GM18519 (cell line): Measurements from ENCODE around the gene SIK3.
A peak's percentile ranks its signal among the peaks of the same experiment; 100 is the strongest.

Experiments
- ATAC-seq: cut with Tn5 transposase; IDR thresholded peaks from one replicate; pipeline ENCODE4 v1.9.1; 2021; ENCODE audit warnings: mild to moderate bottlenecking, moderate library complexity; ENCODE audit not compliant: unreplicated experiment, low FRiP score

The SIK3 gene

GRCh38 chr11:117016747-117017146, 81.5 kb downstream of the SIK3 start:
- ATAC-seq = no peak

GRCh38 chr11:117016246-117016645, 82.0 kb downstream of the SIK3 start:
- ATAC-seq = no peak

DNA sequence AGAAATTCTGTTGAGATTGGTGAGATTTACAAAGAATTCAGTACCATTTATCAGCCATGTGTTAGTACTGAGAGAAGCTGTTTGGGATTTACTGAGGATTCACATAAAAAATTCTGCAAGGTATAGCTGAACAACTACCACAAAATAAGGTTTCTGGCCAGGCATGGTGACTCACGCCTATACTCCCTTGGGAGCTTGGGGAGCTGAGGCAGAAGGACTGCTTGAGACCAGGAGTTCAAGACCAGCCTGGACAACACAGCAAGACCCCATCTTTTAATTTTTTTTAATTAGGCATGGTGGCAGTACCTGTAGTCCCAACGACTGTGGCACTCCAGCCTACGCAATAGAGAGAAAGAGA, 86.7 kb downstream of the SIK3 start:
- ATAC-seq = no peak

- ATAC-seq = no peak
Observed at GRCh38 chr11:117010808-117011540, 87.3 kb downstream of the SIK3 start.

DNA sequence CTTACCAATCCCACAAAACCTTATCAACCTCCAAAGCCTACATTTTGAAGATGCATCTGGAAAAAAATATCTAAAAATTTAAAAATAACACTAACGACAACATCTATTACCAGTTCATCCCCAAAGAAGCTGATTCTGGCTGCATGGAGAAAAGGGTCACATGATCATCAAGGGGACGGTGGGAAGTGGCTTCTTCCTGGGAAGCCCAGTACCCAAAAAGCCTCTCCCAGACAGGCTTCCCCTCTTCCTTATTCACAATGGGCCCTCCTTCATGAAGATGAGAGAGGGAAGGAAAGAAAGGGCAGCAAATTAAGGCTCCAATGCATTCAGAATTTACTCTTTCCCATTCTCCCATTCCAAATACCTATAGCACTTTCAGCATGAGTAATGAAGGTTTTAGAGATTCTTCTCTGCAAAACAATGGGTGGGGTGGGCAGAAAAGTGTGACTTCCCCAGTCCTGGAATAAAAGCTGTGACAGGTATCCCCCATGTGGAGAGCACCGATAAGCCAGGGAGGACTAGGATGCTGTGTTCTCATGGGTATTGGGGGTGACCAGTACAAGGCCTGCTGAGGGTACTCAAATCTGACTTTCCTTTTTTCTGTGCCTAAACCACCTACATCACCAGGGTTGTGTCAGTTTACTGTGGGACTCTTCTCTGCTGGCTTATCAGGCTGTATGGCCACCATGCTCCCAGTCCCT, 88.2 kb downstream of the SIK3 start:
- ATAC-seq = no peak

DNA sequence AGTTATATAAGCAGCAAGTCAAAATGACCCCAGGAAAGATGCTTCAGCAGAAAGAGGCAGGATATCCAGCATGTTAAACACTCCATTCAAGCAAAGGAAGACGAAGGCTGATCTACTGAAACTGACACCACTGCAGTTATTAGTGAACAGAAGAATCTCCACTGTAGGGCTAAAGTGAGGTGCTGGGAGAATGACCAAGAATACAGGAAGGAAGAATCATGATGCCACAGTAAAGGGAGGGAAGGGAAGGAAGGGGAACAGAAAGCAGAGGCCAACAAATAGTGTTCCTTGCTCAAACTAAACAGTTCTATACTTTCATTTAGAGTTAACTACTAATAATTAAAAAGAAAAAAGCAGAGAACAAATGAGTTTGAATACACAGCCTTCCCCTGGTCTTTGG, 92.5 kb downstream of the SIK3 start:
- no peak for ATAC-seq

- no peak for ATAC-seq
Observed at GRCh38 chr11:117002639-117003299, 95.5 kb downstream of the SIK3 start.

GRCh38 chr11:117000014-117000737, 98.1 kb downstream of the SIK3 start:
- ATAC-seq = no peak

DNA sequence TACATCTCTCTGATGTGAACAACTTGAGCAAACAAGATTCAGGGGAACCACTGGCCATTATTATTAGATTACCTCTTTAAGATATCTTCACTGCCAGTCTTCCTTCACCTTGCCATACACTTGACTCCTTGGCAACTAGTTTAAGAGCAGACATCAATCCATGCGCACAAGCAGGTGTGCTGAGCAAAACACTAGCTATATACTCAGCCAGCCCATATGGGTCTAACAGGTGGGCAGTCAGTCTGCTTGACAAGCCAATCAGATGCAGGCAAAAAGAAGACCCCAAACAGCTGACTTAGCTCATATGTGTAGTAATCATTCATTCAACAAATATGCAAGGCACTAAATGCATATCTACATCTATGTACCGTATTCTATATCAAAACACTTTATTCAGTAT, 101.2 kb downstream of the SIK3 start:
- ATAC-seq = no peak

GRCh38 chr11:116994195-116994594, 104.0 kb downstream of the SIK3 start:
- ATAC-seq = no peak

- ATAC-seq = no peak
Observed at GRCh38 chr11:116993599-116993998, 104.6 kb downstream of the SIK3 start.

DNA sequence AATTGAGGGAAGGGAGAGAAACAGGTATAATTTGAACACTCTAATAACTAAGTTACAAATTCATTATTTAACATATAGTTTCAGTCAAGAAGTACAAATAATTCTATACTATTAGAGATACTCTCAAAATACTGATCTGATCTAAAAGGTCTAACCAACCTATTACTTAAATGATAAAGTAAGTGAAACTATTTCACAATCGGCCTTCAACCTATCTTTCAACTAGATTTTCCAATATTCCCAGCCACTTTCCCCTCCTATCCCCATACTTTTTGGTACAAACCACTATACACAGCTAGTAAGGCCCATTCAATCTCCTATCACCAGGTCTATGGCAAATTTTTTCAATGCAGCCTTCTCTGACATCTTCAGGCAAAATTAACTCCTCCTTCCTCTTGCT, 106.7 kb downstream of the SIK3 start:
- ATAC-seq = no peak

DNA sequence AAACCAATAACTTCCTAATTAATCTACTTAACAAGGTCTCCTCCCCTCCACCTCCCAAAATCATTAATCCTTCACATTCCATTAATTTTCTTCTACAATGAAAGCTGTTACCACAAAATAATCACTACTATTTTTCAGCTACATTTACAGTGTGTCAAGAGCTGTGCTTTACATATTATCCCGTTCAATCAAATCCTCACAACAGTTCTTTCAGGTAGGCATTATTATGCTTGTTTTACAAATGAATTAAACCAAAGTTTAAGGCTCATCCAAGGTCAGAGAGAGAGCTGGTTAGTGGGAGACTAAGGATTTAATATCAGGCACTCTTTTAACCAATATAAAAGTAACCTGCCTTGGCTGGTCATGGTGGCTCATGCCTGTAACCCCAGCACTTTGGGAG, 107.4 kb downstream of the SIK3 start:
- no peak for ATAC-seq

DNA sequence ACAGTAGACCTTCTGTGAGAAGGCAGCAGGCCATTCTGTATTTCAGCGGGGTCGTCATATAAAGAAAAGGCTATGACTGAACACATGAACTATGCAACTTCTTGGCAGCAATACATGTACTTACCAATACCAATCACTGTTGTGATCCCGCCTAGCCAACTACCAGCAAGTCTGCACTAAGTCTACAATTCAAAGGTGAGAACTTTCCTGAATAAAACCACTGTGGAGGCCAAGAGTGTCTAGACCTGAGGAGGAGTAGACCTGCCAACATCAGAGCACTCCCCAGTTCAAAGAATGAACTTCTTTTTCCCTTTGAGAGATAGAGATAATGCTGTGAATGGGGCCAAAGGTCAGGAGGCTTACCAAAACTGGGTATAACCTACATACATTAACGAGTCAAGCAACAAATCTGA, 108.2 kb downstream of the SIK3 start:
- ATAC-seq = no peak

GRCh38 chr11:116989184-116989583, 109.0 kb downstream of the SIK3 start:
- no peak for ATAC-seq

- ATAC-seq = no peak
Observed at GRCh38 chr11:116986521-116987105, 111.6 kb downstream of the SIK3 start.

GRCh38 chr11:116984589-116984988, 113.6 kb downstream of the SIK3 start:
- no peak for ATAC-seq

DNA sequence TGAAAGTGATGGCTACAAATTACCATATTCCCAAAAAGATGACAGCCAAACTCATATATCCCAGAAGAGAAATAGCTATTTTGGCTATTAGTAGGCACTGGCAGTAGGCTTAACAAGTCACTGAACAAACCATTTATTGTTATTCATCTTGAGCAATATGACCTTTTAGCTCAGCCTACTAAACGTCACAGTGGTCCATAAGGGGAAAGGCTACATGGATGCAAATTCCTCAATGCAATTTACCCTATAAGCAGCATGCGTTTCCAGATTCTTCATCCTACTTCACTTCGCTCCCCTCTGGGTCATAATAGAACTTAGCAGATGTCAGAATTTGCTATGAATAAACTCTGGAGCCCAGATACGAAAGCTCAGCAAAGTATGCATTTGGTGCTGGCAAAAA, 114.0 kb downstream of the SIK3 start:
- ATAC-seq = no peak

- ATAC-seq = no peak
Observed at GRCh38 chr11:116981266-116981885, 116.9 kb downstream of the SIK3 start.

DNA sequence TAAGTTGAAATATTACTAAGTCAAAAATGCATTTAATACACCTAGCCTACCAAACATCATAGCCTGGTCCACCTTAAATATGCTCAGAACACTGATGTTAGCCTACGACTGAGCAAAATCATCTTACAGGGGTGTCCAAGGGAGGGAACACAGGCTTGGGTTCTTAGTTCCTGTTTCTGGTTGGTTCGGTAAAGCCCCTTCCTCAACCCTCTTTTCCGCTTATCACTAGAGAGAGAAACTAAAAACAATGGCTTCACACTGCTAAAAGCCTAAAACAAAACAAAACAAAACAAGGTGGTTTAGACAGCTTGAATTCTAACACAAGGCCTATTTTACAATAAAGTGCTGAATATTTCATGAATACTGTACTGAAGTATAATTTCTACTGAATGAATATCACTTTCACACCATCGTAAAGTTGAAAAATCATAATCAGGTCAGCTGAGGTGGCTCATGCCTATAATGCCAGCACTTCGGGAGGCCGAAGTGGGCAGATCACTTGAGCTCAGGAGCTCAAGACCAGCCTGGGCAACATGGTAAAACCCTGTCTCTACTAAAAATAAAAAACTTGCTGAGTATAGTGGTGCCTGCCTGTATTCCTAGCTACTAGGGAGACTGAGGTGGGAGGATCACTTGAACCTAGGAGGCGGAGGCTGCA, 118.0 kb downstream of the SIK3 start:
- peak; percentile 82 for ATAC-seq
